ENCODE measurements around the gene FADS1. TPM values are rescaled to one million over a fixed set of nuclear protein-coding genes. Genes with fewer than 3 reads are reported as not detected.

Gene FADS1
- total and polyA plus RNA-seq, 2 of the 13 experiments (the other 11 are each of a cell fraction or from before 2014, with no cell fraction given): 91.8 to 108 TPM

DNA sequence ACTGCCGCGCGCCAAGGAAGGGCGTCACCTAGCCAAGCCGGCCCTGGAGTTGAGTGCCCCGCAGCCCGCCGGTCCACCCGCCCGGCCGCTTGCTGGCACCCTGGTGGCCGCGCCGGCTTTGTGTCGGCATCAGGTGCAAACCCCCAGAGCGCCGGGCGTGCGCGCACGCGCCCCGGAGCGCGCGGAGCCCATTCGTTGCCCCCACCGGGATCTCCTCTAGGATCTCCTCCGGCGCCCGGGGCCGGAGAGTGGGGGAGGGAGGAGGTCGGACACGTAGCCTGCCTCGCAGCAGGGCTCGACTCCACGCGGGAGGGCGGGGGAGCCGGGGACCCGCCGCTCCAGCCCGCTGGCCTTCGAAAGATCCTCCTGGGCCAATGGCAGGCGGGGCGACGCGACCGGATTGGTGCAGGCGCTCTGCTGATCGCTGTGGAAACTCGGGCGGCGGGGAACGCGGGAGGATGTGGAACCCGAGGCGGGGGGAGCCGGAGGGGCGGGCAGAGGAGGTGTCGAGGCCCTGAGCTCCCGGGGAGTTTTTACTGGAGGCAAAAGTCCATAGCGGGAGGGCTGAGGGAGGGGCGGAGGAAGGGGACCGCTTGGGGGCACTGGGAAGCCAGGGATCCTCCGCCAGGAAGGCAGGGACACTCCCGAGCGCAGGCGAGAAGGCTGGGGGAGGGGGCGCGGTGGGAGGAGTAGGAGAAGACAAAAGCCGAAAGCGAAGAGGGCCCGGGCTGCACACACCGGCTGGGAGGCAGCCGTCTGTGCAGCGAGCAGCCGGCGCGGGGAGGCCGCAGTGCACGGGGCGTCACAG, 11.0 kb upstream of the FADS1 start, which contains the start of gene FADS2 (continued):
- TF ChIP-seq, protein P1, sequence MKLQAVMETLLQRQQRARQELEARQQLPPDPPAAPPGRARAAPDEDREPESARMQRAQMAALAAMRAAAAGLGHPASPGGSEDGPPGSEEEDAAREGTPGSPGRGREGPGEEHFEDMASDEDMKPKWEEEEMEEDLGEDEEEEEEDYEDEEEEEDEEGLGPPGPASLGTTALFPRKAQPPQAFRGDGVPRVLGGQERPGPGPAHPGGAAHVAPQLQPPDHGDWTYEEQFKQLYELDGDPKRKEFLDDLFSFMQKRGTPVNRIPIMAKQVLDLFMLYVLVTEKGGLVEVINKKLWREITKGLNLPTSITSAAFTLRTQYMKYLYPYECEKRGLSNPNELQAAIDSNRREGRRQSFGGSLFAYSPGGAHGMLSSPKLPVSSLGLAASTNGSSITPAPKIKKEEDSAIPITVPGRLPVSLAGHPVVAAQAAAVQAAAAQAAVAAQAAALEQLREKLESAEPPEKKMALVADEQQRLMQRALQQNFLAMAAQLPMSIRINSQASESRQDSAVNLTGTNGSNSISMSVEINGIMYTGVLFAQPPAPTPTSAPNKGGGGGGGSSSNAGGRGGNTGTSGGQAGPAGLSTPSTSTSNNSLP (IDR thresholded peaks at IDR 0.05; ENCODE audit: low read depth, low read length): no peak
- TF ChIP-seq, protein P2, sequence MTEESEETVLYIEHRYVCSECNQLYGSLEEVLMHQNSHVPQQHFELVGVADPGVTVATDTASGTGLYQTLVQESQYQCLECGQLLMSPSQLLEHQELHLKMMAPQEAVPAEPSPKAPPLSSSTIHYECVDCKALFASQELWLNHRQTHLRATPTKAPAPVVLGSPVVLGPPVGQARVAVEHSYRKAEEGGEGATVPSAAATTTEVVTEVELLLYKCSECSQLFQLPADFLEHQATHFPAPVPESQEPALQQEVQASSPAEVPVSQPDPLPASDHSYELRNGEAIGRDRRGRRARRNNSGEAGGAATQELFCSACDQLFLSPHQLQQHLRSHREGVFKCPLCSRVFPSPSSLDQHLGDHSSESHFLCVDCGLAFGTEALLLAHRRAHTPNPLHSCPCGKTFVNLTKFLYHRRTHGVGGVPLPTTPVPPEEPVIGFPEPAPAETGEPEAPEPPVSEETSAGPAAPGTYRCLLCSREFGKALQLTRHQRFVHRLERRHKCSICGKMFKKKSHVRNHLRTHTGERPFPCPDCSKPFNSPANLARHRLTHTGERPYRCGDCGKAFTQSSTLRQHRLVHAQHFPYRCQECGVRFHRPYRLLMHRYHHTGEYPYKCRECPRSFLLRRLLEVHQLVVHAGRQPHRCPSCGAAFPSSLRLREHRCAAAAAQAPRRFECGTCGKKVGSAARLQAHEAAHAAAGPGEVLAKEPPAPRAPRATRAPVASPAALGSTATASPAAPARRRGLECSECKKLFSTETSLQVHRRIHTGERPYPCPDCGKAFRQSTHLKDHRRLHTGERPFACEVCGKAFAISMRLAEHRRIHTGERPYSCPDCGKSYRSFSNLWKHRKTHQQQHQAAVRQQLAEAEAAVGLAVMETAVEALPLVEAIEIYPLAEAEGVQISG (CRISPR knock-in tag; IDR thresholded peaks at IDR 0.05): 0 out of 2 replicates have a peak, but pooled peaks have one; percentile 3
- TF ChIP-seq, protein P3, sequence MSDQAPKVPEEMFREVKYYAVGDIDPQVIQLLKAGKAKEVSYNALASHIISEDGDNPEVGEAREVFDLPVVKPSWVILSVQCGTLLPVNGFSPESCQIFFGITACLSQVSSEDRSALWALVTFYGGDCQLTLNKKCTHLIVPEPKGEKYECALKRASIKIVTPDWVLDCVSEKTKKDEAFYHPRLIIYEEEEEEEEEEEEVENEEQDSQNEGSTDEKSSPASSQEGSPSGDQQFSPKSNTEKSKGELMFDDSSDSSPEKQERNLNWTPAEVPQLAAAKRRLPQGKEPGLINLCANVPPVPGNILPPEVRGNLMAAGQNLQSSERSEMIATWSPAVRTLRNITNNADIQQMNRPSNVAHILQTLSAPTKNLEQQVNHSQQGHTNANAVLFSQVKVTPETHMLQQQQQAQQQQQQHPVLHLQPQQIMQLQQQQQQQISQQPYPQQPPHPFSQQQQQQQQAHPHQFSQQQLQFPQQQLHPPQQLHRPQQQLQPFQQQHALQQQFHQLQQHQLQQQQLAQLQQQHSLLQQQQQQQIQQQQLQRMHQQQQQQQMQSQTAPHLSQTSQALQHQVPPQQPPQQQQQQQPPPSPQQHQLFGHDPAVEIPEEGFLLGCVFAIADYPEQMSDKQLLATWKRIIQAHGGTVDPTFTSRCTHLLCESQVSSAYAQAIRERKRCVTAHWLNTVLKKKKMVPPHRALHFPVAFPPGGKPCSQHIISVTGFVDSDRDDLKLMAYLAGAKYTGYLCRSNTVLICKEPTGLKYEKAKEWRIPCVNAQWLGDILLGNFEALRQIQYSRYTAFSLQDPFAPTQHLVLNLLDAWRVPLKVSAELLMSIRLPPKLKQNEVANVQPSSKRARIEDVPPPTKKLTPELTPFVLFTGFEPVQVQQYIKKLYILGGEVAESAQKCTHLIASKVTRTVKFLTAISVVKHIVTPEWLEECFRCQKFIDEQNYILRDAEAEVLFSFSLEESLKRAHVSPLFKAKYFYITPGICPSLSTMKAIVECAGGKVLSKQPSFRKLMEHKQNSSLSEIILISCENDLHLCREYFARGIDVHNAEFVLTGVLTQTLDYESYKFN (CRISPR knock-in tag; conservative IDR thresholded peaks at IDR 0.05): peak; percentile 76
- peak; percentile 56; the same call in 1 of the 2 replicates for TF ChIP-seq KDM5B (CRISPR knock-in tag; IDR thresholded peaks at IDR 0.05; ENCODE audit: borderline replicate concordance)
- TF ChIP-seq XRCC5 (optimal IDR thresholded peaks at IDR 0.05; ENCODE audit: low read length): no peak
- peak; percentile 17; the same call in 1 of the 2 replicates for TF ChIP-seq GATAD2A (CRISPR knock-in tag; IDR thresholded peaks at IDR 0.05)
- 0 out of 2 replicates have a peak, but pooled peaks have one; percentile 57 for TF ChIP-seq ZNF75D (CRISPR knock-in tag; IDR thresholded peaks at IDR 0.05; ENCODE audit: borderline replicate concordance)
- TF ChIP-seq THAP11 (CRISPR knock-in tag; IDR thresholded peaks at IDR 0.05): no peak
- no peak for TF ChIP-seq ZNF33A (CRISPR knock-in tag; IDR thresholded peaks at IDR 0.05; ENCODE audit: borderline replicate concordance)
- no peak for TF ChIP-seq ZNF335 (CRISPR knock-in tag; IDR thresholded peaks at IDR 0.05)
- peak; percentile 74 for TF ChIP-seq NFYB (CRISPR knock-in tag; IDR thresholded peaks at IDR 0.05)
- TF ChIP-seq REPIN1 (CRISPR knock-in tag; IDR thresholded peaks at IDR 0.05; ENCODE audit: borderline replicate concordance, low read depth): peak; percentile 77; the same call in 1 of the 2 replicates
- TF ChIP-seq TARDBP (CRISPR knock-in tag; IDR thresholded peaks at IDR 0.05): 0 out of 2 replicates have a peak, but pooled peaks have one; percentile 45
- TF ChIP-seq KMT2B (CRISPR knock-in tag; IDR thresholded peaks at IDR 0.05): peak; percentile 45
- 0 out of 2 replicates have a peak, but pooled peaks have one; percentile 15 for TF ChIP-seq JUNB (CRISPR knock-in tag; IDR thresholded peaks at IDR 0.05; ENCODE audit: borderline replicate concordance)
- TF ChIP-seq, protein P4, sequence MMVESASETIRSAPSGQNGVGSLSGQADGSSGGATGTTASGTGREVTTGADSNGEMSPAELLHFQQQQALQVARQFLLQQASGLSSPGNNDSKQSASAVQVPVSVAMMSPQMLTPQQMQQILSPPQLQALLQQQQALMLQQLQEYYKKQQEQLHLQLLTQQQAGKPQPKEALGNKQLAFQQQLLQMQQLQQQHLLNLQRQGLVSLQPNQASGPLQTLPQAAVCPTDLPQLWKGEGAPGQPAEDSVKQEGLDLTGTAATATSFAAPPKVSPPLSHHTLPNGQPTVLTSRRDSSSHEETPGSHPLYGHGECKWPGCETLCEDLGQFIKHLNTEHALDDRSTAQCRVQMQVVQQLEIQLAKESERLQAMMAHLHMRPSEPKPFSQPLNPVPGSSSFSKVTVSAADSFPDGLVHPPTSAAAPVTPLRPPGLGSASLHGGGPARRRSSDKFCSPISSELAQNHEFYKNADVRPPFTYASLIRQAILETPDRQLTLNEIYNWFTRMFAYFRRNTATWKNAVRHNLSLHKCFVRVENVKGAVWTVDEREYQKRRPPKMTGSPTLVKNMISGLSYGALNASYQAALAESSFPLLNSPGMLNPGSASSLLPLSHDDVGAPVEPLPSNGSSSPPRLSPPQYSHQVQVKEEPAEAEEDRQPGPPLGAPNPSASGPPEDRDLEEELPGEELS (CRISPR knock-in tag; IDR thresholded peaks at IDR 0.05): 0 out of 2 replicates have a peak, but pooled peaks have one; percentile 10
- peak; percentile 28; the same call in 1 of the 2 replicates for TF ChIP-seq GFI1 (CRISPR knock-in tag; IDR thresholded peaks at IDR 0.05; ENCODE audit: borderline replicate concordance)
- TF ChIP-seq CHCHD3 (CRISPR knock-in tag; IDR thresholded peaks at IDR 0.05): no peak

Data from HepG2 (cell line).